Measurements from ENCODE around the gene C9orf78. TPM values are rescaled to one million over a fixed set of nuclear protein-coding genes. Genes with fewer than 3 reads are reported as not detected.

Gene C9orf78
- total RNA-seq, 1 experiment from 2014 or later = 36.4 TPM

- peak; percentile 57 for ATAC-seq
- Mint-ChIP-seq H3K9me3 (no peaks in the 10 kb centered on the region), H3K36me3 (peaks cover 2% of the 10 kb centered on the region; the same call in 1 of the 2 replicates), H3K27ac (no peak overlapping the region), H3K4me1 (no peaks in the 10 kb centered on the region), H3K4me3 (no peak overlapping the region), H3K27me3 (ENCODE audit: low read depth) (no peaks in the 10 kb centered on the region)
- CTCF ChIA-PET = interaction anchor here (1.0 kb wide), 3 partner anchors 10 to 47 kb away, joined by 3 to 5 read pairs (median 3); no protein-coding TSS in a partner anchor
- POLR2A ChIA-PET = no interaction called here
- DNase-seq (ENCODE audit: low spot score) = peak; percentile 53
- TF ChIP-seq MYBL2 (CRISPR knock-in tag; IDR thresholded peaks at IDR 0.05) (no peak), CTCF (IDR thresholded peaks at IDR 0.05) (peak; percentile 35; the same call in 1 of the 2 replicates)
Observed at GRCh38 chr9:129875181-129875611, 40.1 kb upstream of the C9orf78 start.

- no peak overlapping the region for H3K27ac Mint-ChIP-seq
- no peaks in the 10 kb centered on the region for H3K4me1 Mint-ChIP-seq
- TF ChIP-seq E2F4 (CRISPR knock-in tag; IDR thresholded peaks at IDR 0.05; ENCODE audit: borderline replicate concordance, low read depth) (no peak), USF2 (CRISPR knock-in tag; IDR thresholded peaks at IDR 0.05) (no peak), JUN (CRISPR knock-in tag; IDR thresholded peaks at IDR 0.05) (no peak), GRHL2 (CRISPR knock-in tag; IDR thresholded peaks at IDR 0.05; ENCODE audit: insufficient replicate concordance, severe bottlenecking) (no peak), NR1H2 (CRISPR knock-in tag; IDR thresholded peaks at IDR 0.05) (no peak), NFE2L1 (CRISPR knock-in tag; IDR thresholded peaks at IDR 0.05) (no peak), CTCF (IDR thresholded peaks at IDR 0.05) (no peak), FOXJ3 (CRISPR knock-in tag; IDR thresholded peaks at IDR 0.05; ENCODE audit: borderline replicate concordance) (no peak), CBFB (CRISPR knock-in tag; IDR thresholded peaks at IDR 0.05; ENCODE audit: low read depth) (no peak), NR2C2 (CRISPR knock-in tag; IDR thresholded peaks at IDR 0.05) (no peak), ZNF138 (CRISPR knock-in tag; conservative IDR thresholded peaks at IDR 0.05) (no peak), ATF6 (CRISPR knock-in tag; IDR thresholded peaks at IDR 0.05) (no peak), TEAD4 (CRISPR knock-in tag; IDR thresholded peaks at IDR 0.05) (no peak), IRF2 (CRISPR knock-in tag; IDR thresholded peaks at IDR 0.05; ENCODE audit: borderline replicate concordance, low read depth) (no peak)
- CTCF ChIA-PET = interaction anchor here (1.0 to 1.2 kb wide), 4 partner anchors 11 to 48 kb away, joined by 3 to 9 read pairs (median 4); no protein-coding TSS in a partner anchor
- peaks cover 2% of the 10 kb centered on the region; the same call in 1 of the 2 replicates for H3K36me3 Mint-ChIP-seq
- POLR2A ChIA-PET = no interaction called here
- ATAC-seq (no peak), DNase-seq (ENCODE audit: low spot score) (no peak)
- H3K4me3 Mint-ChIP-seq = no peak overlapping the region
- no peaks in the 10 kb centered on the region for H3K27me3 Mint-ChIP-seq (ENCODE audit: low read depth)
- no peaks in the 10 kb centered on the region for H3K9me3 Mint-ChIP-seq
Observed at GRCh38 chr9:129874261-129875101, 39.4 kb upstream of the C9orf78 start.
